GM20000 (cell line): ENCODE data around the gene CASK.

Source experiments
- DNase-seq: peaks from one replicate; pipeline ENCODE4 v3.0.0; 2012; ENCODE audit warnings: low spot score
- CTCF ChIP-seq: IDR thresholded peaks from 2 replicates; pipeline ENCODE4 v1.5.1; 2012; ENCODE audit warnings: mild to moderate bottlenecking, control low read depth; ENCODE audit errors: extremely low read depth, missing control alignments

The CASK gene

DNA sequence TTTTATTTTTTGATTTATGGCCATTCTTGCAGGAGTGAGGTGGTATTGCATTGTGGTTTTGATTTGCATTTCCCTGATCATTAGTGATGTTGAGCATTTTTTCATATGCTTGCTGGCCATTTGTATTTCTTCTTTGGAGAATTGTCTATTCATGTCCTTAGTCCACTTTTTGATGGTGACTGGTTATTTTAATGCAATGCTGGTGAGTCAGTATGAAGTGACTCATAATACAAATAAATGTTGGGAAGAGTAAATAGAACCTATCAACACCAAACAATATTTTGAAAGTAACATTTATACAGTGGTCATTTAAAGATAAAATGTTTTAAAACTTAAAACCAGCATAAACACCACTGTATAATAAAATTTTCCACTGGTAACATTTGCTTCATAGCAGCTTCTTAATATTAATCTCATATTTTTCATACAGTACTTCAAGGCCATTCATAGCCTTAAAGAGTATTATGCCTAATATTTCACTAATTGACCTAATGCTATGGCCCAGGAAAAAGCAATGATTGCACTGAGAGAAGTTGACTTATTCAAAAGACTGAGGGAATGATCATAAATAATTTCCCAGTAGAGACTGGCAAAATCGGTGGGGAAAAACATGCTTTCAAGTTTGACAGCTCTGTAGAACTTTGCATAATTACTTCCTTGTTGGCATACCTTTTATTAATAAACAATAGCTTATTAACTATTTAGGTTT lies 33.9 kb downstream of the CASK start:
- no peak for DNase-seq
- TF ChIP-seq CTCF: no peak

- TF ChIP-seq CTCF: no peak
- no peak for DNase-seq
Measured at GRCh38 chrX:41887691-41888090, 35.7 kb downstream of the CASK start.

GRCh38 chrX:41885724-41886123 lies 37.6 kb downstream of the CASK start:
- no peak for TF ChIP-seq CTCF
- no peak for DNase-seq

DNA sequence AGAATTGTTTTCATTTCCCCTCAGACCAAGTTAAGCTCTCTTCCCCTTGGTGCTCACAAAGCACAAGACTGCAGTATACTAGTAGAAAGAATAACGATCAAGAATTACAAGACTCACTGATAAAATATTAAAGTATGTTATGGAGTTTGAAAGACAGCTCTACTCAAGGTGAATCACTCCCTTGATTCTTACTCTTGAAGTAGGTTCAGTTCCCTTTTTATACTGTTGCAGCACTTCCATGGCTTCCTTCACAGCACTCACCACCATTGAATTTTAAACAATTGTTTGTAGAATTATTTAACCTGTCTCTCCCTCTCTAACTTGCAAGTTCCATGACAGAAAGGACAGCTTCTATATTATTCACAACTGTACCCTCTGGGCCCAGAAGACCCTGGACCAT lies 42.2 kb downstream of the CASK start:
- no peak for TF ChIP-seq CTCF
- DNase-seq: no peak

DNA sequence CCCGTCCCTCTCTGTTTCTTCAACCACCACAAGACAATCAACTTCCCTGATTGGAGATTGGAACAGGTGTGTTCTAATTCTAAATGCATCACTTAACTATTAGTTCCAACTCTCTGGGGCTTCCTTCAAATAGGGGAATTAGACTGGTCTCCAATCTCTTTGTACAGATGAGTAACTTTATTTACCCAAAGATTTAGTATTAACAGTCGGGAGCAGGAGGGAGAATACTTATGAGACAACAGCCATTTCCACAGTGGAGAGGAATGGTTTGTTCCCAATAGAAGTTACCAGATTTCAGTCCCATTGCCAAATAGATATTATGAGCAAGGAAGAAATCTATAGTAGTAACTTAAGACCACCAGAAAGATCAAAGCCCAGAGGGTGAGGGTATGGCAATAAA lies 46.2 kb downstream of the CASK start:
- no peak for TF ChIP-seq CTCF

GRCh38 chrX:41875142-41875541 lies 48.2 kb downstream of the CASK start:
- TF ChIP-seq CTCF: no peak
- no peak for DNase-seq

More for the DNA sequence above, 46.2 kb downstream of the CASK start:
- no peak for DNase-seq

GRCh38 chrX:41870719-41871151 lies 52.6 kb downstream of the CASK start:
- no peak for TF ChIP-seq CTCF
- no peak for DNase-seq
